GM23338 (cell line): ENCODE measurements around the gene MECP2. TPM values are rescaled to one million over a fixed set of nuclear protein-coding genes. Genes with fewer than 3 reads are reported as not detected.

Experiments used
- ATAC-seq: fragments of 200-7000 bp; cut with Tn5 transposase; 3 replicates; pipeline ENCODE4 v1.9.1; 2020
- DNase-seq: peaks from one replicate; pipeline ENCODE4 v3.0.0-alpha.2; 2015; ENCODE audit warnings: low spot score
- H2AFZ ChIP-seq: fragments of 200-600 bp; sonication (generic); 2 replicates; pipeline ENCODE4 v1.8.0; 2016; ENCODE audit warnings: antibody characterized with exemption, mild to moderate bottlenecking, moderate library complexity
- H3F3A ChIP-seq: fragments of 200-600 bp; sonication (generic); replicated peaks from 2 replicates; pipeline ENCODE4 v1.8.0; 2017; ENCODE audit warnings: antibody characterized with exemption, mixed run types, low read depth
- H3K27ac ChIP-seq: fragments of 200-600 bp; sonication (generic); 2 replicates; pipeline ENCODE4 v1.6.1; 2016; ENCODE audit warnings: low read depth
- H3K27me3 ChIP-seq: fragments of 200-600 bp; sonication (generic); 2 replicates; pipeline ENCODE4 v1.8.0; 2016; ENCODE audit warnings: mild to moderate bottlenecking, mixed run types, moderate library complexity; ENCODE audit not compliant: insufficient read depth
- H3K36me3 ChIP-seq: fragments of 200-600 bp; sonication (generic); 2 replicates; pipeline ENCODE4 v1.8.0; 2016; ENCODE audit warnings: mild to moderate bottlenecking; ENCODE audit not compliant: insufficient read depth
- H3K4me1 ChIP-seq: fragments of 200-600 bp; sonication (generic); 2 replicates; pipeline ENCODE4 v1.8.0; 2016; ENCODE audit warnings: mild to moderate bottlenecking, moderate library complexity; ENCODE audit not compliant: insufficient read depth
- H3K4me2 ChIP-seq: fragments of 200-600 bp; sonication (generic); 2 replicates; pipeline ENCODE4 v1.7.1; 2017; ENCODE audit warnings: mixed run types
- H3K4me3 ChIP-seq: fragments of 200-600 bp; sonication (generic); 2 replicates; pipeline ENCODE4 v1.6.1; 2016; ENCODE audit warnings: mixed run types
- H3K79me2 ChIP-seq: fragments of 200-600 bp; sonication (generic); replicated peaks from 2 replicates; pipeline ENCODE4 v1.8.0; 2017; ENCODE audit warnings: mild to moderate bottlenecking; ENCODE audit not compliant: insufficient read depth
- H3K9me2 ChIP-seq: fragments of 200-600 bp; sonication (generic); 2 replicates; pipeline ENCODE4 v1.8.0; 2017; ENCODE audit not compliant: insufficient read depth
- H4K20me1 ChIP-seq: fragments of 200-600 bp; sonication (generic); replicated peaks from 2 replicates; pipeline ENCODE4 v1.8.0; 2017; ENCODE audit warnings: mild to moderate bottlenecking; ENCODE audit not compliant: insufficient read depth
- H3K27ac Mint-ChIP-seq: 2 replicates; pipeline ENCODE4 v1.8.0; 2020; ENCODE audit warnings: inconsistent platforms, mild to moderate bottlenecking, moderate library complexity, mixed read lengths
- H3K27me3 Mint-ChIP-seq: 3 replicates; pipeline ENCODE4 v1.8.0; 2022; ENCODE audit warnings: low read depth, mild to moderate bottlenecking, moderate library complexity, mixed read lengths, inconsistent platforms; ENCODE audit not compliant: insufficient read depth, poor library complexity
- H3K36me3 Mint-ChIP-seq: 3 replicates; pipeline ENCODE4 v1.8.0; 2021; ENCODE audit warnings: low read depth, mild to moderate bottlenecking, inconsistent platforms, moderate library complexity, mixed read lengths
- H3K4me1 Mint-ChIP-seq: 3 replicates; pipeline ENCODE4 v1.8.0; 2020; ENCODE audit warnings: mild to moderate bottlenecking, inconsistent platforms, mixed read lengths
- H3K4me3 Mint-ChIP-seq: 3 replicates; pipeline ENCODE4 v1.8.0; 2021; ENCODE audit warnings: moderate library complexity, mild to moderate bottlenecking, inconsistent platforms, mixed read lengths
- H3K9me3 Mint-ChIP-seq: 3 replicates; pipeline ENCODE4 v1.8.0; 2020; ENCODE audit warnings: moderate library complexity, mild to moderate bottlenecking, inconsistent platforms, mixed read lengths
- CREB1 ChIP-seq: fragments of 250-450 bp; sonication (Bioruptor Pico); IDR thresholded peaks from 2 replicates; pipeline ENCODE4 v1.5.0; 2020; ENCODE audit warnings: low read depth, mild to moderate bottlenecking, moderate library complexity
- EZH2 ChIP-seq: fragments of 200-600 bp; sonication (generic); IDR thresholded peaks from one replicate; pipeline ENCODE4 v1.8.0; 2017; ENCODE audit warnings: antibody characterized with exemption, mild to moderate bottlenecking, low read depth; ENCODE audit not compliant: unreplicated experiment
- EZH2phosphoT487 ChIP-seq: fragments of 200-600 bp; sonication (generic); IDR thresholded peaks from one replicate; pipeline ENCODE4 v1.8.1; 2018; ENCODE audit warnings: antibody characterized with exemption; ENCODE audit not compliant: unreplicated experiment
- JUNB ChIP-seq: IDR thresholded peaks from one replicate; pipeline ENCODE4 v1.6.1; 2016; ENCODE audit warnings: antibody characterized with exemption; ENCODE audit not compliant: unreplicated experiment
- NANOG ChIP-seq: IDR thresholded peaks from 2 replicates; pipeline ENCODE4 v1.6.1; 2016; ENCODE audit warnings: antibody characterized with exemption, borderline replicate concordance
- POLR2AphosphoS5 ChIP-seq: IDR thresholded peaks from 2 replicates; pipeline ENCODE4 v1.6.1; 2016; ENCODE audit warnings: antibody characterized with exemption, low read depth
- REST ChIP-seq: IDR thresholded peaks from one replicate; pipeline ENCODE4 v1.6.1; 2018; ENCODE audit warnings: antibody characterized with exemption; ENCODE audit not compliant: unreplicated experiment
- STAT1 ChIP-seq: IDR thresholded peaks from one replicate; pipeline ENCODE4 v1.6.1; 2016; ENCODE audit warnings: antibody characterized with exemption; ENCODE audit not compliant: unreplicated experiment
- ZNF114 ChIP-seq: fragments of 250-450 bp; sonication (Bioruptor Pico); IDR thresholded peaks from 2 replicates; pipeline ENCODE4 v1.5.0; 2020; ENCODE audit warnings: mild to moderate bottlenecking, moderate library complexity
- ZNF331 ChIP-seq: fragments of 250-450 bp; sonication (Bioruptor Pico); IDR thresholded peaks from 2 replicates; pipeline ENCODE4 v1.5.0; 2020; ENCODE audit warnings: low read depth, mild to moderate bottlenecking, moderate library complexity
- polyA plus RNA-seq: library from polyadenylated mRNA; unstranded; fragments of >200 nt; fragmentation: Nextera tagmentation; extraction: Ambion mirVana; gene quantifications from 2 replicates; pipeline ENCODE4 v1.2.1, GENCODE V29; 2016
- total RNA-seq: library from RNA; depleted of rRNA; stranded (reverse); fragments of >200 nt; shearing (Covaris generic); gene quantifications from 2 replicates; pipeline ENCODE4 v1.2.3, GENCODE V29; 2014
- TF ChIP-seq, protein P1 (sequence below): IDR thresholded peaks from 2 replicates; pipeline ENCODE4 v1.6.1; 2016; ENCODE audit warnings: antibody characterized with exemption
- TF ChIP-seq, protein P2 (sequence below): fragments of 250-450 bp; sonication (Bioruptor Pico); IDR thresholded peaks from 2 replicates; pipeline ENCODE4 v1.5.0; 2020; ENCODE audit warnings: mild to moderate bottlenecking, moderate library complexity
- TF ChIP-seq, protein P3 (sequence below), 2 experiments: fragments of 200-600 bp in 1 of 2; sonication (generic) in 1 of 2; conservative IDR thresholded peaks; 2 replicates each; pipeline versions ENCODE4 v1.5.1 to v1.6.1; 2016 to 2017; ENCODE audit warnings: antibody characterized with exemption in 2 of 2, low read depth in 2 of 2, mild to moderate bottlenecking in 2 of 2, moderate library complexity in 1 of 2

Gene MECP2
- total and polyA plus RNA-seq, 2 experiments from 2014 or later, result 27.7 to 32.7 TPM

DNA sequence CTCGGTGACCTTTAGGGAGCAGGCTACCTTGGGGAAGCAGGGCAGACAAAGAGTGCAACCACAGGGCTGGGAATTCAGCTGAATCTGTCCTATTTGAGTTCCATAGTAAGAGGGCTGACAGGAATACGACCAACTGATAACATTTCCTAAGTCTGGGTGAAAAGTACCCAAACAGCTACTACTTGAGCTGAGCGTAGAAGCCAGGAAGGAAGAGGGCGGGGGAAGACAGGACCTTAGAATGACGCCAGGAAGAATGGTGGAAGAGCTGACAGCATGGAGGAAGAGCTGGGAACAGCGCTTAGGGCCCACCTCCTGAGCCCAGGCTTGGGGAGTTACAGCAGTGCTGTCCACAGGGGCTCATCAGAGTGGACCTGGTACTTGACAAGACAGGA lies 14.4 kb downstream of the MECP2 start:
- Mint-ChIP-seq H3K27me3 (peaks cover 2% of the 10 kb centered on the region), H3K4me1 (peaks cover 3% of the 10 kb centered on the region), H3K4me3 (no peak overlapping the region), H3K36me3 (peaks cover 9% of the 10 kb centered on the region; the same call in 2 of the 3 replicates), H3K27ac (no peak overlapping the region), H3K9me3 (no peaks in the 10 kb centered on the region)
- no peak for TF ChIP-seq REST
- no peak for TF ChIP-seq STAT1
- no peak for TF ChIP-seq EZH2phosphoT487
- TF ChIP-seq, protein P1, sequence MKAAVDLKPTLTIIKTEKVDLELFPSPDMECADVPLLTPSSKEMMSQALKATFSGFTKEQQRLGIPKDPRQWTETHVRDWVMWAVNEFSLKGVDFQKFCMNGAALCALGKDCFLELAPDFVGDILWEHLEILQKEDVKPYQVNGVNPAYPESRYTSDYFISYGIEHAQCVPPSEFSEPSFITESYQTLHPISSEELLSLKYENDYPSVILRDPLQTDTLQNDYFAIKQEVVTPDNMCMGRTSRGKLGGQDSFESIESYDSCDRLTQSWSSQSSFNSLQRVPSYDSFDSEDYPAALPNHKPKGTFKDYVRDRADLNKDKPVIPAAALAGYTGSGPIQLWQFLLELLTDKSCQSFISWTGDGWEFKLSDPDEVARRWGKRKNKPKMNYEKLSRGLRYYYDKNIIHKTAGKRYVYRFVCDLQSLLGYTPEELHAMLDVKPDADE, result no peak
- no peak for TF ChIP-seq JUNB
- no peak for TF ChIP-seq EZH2
- TF ChIP-seq, protein P2, sequence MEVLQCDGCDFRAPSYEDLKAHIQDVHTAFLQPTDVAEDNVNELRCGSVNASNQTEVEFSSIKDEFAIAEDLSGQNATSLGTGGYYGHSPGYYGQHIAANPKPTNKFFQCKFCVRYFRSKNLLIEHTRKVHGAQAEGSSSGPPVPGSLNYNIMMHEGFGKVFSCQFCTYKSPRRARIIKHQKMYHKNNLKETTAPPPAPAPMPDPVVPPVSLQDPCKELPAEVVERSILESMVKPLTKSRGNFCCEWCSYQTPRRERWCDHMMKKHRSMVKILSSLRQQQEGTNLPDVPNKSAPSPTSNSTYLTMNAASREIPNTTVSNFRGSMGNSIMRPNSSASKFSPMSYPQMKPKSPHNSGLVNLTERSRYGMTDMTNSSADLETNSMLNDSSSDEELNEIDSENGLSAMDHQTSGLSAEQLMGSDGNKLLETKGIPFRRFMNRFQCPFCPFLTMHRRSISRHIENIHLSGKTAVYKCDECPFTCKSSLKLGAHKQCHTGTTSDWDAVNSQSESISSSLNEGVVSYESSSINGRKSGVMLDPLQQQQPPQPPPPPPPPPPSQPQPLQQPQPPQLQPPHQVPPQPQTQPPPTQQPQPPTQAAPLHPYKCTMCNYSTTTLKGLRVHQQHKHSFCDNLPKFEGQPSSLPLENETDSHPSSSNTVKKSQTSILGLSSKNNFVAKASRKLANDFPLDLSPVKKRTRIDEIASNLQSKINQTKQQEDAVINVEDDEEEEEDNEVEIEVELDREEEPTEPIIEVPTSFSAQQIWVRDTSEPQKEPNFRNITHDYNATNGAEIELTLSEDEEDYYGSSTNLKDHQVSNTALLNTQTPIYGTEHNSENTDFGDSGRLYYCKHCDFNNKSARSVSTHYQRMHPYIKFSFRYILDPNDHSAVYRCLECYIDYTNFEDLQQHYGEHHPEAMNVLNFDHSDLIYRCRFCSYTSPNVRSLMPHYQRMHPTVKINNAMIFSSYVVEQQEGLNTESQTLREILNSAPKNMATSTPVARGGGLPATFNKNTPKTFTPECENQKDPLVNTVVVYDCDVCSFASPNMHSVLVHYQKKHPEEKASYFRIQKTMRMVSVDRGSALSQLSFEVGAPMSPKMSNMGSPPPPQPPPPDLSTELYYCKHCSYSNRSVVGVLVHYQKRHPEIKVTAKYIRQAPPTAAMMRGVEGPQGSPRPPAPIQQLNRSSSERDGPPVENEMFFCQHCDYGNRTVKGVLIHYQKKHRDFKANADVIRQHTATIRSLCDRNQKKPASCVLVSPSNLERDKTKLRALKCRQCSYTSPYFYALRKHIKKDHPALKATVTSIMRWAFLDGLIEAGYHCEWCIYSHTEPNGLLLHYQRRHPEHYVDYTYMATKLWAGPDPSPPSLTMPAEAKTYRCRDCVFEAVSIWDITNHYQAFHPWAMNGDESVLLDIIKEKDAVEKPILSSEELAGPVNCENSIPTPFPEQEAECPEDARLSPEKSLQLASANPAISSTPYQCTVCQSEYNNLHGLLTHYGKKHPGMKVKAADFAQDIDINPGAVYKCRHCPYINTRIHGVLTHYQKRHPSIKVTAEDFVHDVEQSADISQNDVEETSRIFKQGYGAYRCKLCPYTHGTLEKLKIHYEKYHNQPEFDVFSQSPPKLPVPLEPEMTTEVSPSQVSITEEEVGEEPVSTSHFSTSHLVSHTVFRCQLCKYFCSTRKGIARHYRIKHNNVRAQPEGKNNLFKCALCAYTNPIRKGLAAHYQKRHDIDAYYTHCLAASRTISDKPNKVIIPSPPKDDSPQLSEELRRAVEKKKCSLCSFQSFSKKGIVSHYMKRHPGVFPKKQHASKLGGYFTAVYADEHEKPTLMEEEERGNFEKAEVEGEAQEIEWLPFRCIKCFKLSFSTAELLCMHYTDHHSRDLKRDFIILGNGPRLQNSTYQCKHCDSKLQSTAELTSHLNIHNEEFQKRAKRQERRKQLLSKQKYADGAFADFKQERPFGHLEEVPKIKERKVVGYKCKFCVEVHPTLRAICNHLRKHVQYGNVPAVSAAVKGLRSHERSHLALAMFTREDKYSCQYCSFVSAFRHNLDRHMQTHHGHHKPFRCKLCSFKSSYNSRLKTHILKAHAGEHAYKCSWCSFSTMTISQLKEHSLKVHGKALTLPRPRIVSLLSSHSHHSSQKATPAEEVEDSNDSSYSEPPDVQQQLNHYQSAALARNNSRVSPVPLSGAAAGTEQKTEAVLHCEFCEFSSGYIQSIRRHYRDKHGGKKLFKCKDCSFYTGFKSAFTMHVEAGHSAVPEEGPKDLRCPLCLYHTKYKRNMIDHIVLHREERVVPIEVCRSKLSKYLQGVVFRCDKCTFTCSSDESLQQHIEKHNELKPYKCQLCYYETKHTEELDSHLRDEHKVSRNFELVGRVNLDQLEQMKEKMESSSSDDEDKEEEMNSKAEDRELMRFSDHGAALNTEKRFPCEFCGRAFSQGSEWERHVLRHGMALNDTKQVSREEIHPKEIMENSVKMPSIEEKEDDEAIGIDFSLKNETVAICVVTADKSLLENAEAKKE (CRISPR knock-in tag), result no peak
- TF ChIP-seq CREB1, result no peak
- TF ChIP-seq ZNF331 (CRISPR knock-in tag), result no peak
- TF ChIP-seq NANOG, result no peak
- TF ChIP-seq, protein P3, sequence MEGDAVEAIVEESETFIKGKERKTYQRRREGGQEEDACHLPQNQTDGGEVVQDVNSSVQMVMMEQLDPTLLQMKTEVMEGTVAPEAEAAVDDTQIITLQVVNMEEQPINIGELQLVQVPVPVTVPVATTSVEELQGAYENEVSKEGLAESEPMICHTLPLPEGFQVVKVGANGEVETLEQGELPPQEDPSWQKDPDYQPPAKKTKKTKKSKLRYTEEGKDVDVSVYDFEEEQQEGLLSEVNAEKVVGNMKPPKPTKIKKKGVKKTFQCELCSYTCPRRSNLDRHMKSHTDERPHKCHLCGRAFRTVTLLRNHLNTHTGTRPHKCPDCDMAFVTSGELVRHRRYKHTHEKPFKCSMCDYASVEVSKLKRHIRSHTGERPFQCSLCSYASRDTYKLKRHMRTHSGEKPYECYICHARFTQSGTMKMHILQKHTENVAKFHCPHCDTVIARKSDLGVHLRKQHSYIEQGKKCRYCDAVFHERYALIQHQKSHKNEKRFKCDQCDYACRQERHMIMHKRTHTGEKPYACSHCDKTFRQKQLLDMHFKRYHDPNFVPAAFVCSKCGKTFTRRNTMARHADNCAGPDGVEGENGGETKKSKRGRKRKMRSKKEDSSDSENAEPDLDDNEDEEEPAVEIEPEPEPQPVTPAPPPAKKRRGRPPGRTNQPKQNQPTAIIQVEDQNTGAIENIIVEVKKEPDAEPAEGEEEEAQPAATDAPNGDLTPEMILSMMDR (conservative IDR thresholded peaks at IDR 0.05; ENCODE audit: low read depth in 2 of 2), result no peak
- no peak for TF ChIP-seq POLR2AphosphoS5
- no peak for TF ChIP-seq ZNF114 (CRISPR knock-in tag)
- Histone ChIP-seq H3K79me2 (peaks cover 92% of the 10 kb centered on the region), H3K9me2 (no peaks in the 10 kb centered on the region), H3K4me1 (no peaks in the 10 kb centered on the region), H3F3A (no peaks in the 10 kb centered on the region), H3K4me3 (no peak overlapping the region), H3K4me2 (no peak overlapping the region), H3K27ac (no peak overlapping the region), H4K20me1 (no peaks in the 10 kb centered on the region; the same call in none of the 2 replicates), H3K36me3 (no peaks in the 10 kb centered on the region), H3K27me3 (no peaks in the 10 kb centered on the region), H2AFZ (no peak overlapping the region)
- ATAC-seq, result no peak; the same call in 2 of the 3 replicates
- no peak for DNase-seq
